DOHH2 (cell line): Measurements from ENCODE around the gene ZDHHC18.
"Not testable (repeated sequence)": the region's sequence is repeated elsewhere in the genome, so short reads cannot be mapped to it uniquely, and the experiment has no call there.

Experiments
- CTCF ChIP-seq: fragments of 200-600 bp; sonication (generic); IDR thresholded peaks from one replicate; pipeline ENCODE4 v1.5.1; 2014; ENCODE audit warnings: antibody characterized with exemption, mild to moderate bottlenecking, low read depth, low read length; ENCODE audit not compliant: poor library complexity, severe bottlenecking
- EZH2phosphoT487 ChIP-seq: fragments of 200-600 bp; sonication (generic); IDR thresholded peaks from 2 replicates; pipeline ENCODE4 v1.6.1; 2017; ENCODE audit warnings: borderline replicate concordance, mild to moderate bottlenecking, antibody characterized with exemption, low read length, moderate library complexity, mixed read lengths

GRCh38 chr1:26881611-26882010 lies 55.1 kb downstream of the ZDHHC18 start:
- TF ChIP-seq CTCF, EZH2phosphoT487: not testable (repeated sequence)
